CD14-positive monocyte (primary cell): ENCODE measurements around the gene CDKN1C. TPM values are rescaled to one million over a fixed set of nuclear protein-coding genes. Genes with fewer than 3 reads are reported as not detected.

ENCODE experiments used
- DNase-seq, 3 donors: peaks; one replicate each; pipeline ENCODE4 v3.0.0-alpha.2; 2011 to 2022
- H2AFZ ChIP-seq: 2 replicates; pipeline ENCODE4 v1.6.0; 2012; ENCODE audit warnings: mild to moderate bottlenecking, low read depth, low read length, inconsistent platforms; ENCODE audit not compliant: insufficient read depth, poor library complexity, severe bottlenecking
- H3K27ac ChIP-seq, 2 donors: 1 replicate in 1 of 2; 2 replicates in 1 of 2; pipeline ENCODE4 v1.5.1; 2012 to 2013; ENCODE audit warnings: low read length in 2 of 2, control low read depth in 1 of 2, inconsistent platforms in 1 of 2, low read depth in 1 of 2, mild to moderate bottlenecking in 1 of 2
- H3K27me3 ChIP-seq, 2 donors: one replicate each; pipeline versions ENCODE4 v1.6.0 to v1.6.1; 2011 to 2013; ENCODE audit warnings: low read length in 2 of 2; ENCODE audit not compliant: control insufficient read depth in 2 of 2, insufficient read depth in 2 of 2
- H3K36me3 ChIP-seq, 2 donors: replicated peaks in 1 of 2; 1 replicate in 1 of 2; 2 replicates in 1 of 2; pipeline versions ENCODE4 v1.5.1 to v1.6.1; 2012 to 2013; ENCODE audit warnings: low read length in 2 of 2, control low read depth in 1 of 2, inconsistent platforms in 1 of 2, mild to moderate bottlenecking in 1 of 2; ENCODE audit not compliant: insufficient read depth in 2 of 2, control insufficient read depth in 1 of 2
- H3K4me1 ChIP-seq, 2 donors: 1 replicate in 1 of 2; 2 replicates in 1 of 2; pipeline versions ENCODE4 v1.5.1 to v1.6.1; 2012 to 2013; ENCODE audit warnings: low read length in 2 of 2, control low read depth in 1 of 2, inconsistent platforms in 1 of 2, mild to moderate bottlenecking in 1 of 2, moderate library complexity in 1 of 2; ENCODE audit not compliant: insufficient read depth in 2 of 2, control insufficient read depth in 1 of 2
- H3K4me2 ChIP-seq: replicated peaks from 2 replicates; pipeline ENCODE3; 2012; ENCODE audit warnings: low read length, moderate library complexity, mild to moderate bottlenecking; ENCODE audit not compliant: poor library complexity, severe bottlenecking; ENCODE audit errors: extremely low read depth
- H3K4me3 ChIP-seq, 3 experiments: fragments of 200-600 bp in 1 of 3; sonication (generic) in 1 of 3; replicated peaks in 1 of 3; 1 replicate in 2 of 3; 2 replicates in 1 of 3; pipeline ENCODE4 v1.5.1; 2011 to 2013; ENCODE audit warnings: low read length in 3 of 3, mild to moderate bottlenecking in 3 of 3, control low read depth in 2 of 3, low read depth in 2 of 3, inconsistent platforms in 1 of 3, moderate library complexity in 1 of 3
- H3K79me2 ChIP-seq: 2 replicates; pipeline ENCODE4 v1.6.0; 2012; ENCODE audit warnings: mild to moderate bottlenecking, control low read depth, inconsistent platforms, low read length, moderate library complexity; ENCODE audit not compliant: insufficient read depth
- H3K9ac ChIP-seq: 2 replicates; pipeline ENCODE4 v1.6.0; 2017; ENCODE audit warnings: low read length, mild to moderate bottlenecking; ENCODE audit not compliant: insufficient read depth, poor library complexity, severe bottlenecking
- H3K9me3 ChIP-seq, 2 donors: replicated peaks in 1 of 2; 1 replicate in 1 of 2; 2 replicates in 1 of 2; pipeline versions ENCODE4 v1.5.1 to v1.6.1; 2012 to 2013; ENCODE audit warnings: low read length in 2 of 2, control low read depth in 1 of 2; ENCODE audit not compliant: control insufficient read depth in 1 of 2, insufficient read depth in 1 of 2
- H4K20me1 ChIP-seq: 2 replicates; pipeline ENCODE4 v1.6.0; 2012; ENCODE audit warnings: mild to moderate bottlenecking, low read length, control low read depth, moderate library complexity; ENCODE audit not compliant: insufficient read depth
- H3K27ac Mint-ChIP-seq, 7 donors: one replicate each; pipeline ENCODE4 v1.8.0; 2020; ENCODE audit warnings: mild to moderate bottlenecking in 7 of 7, mixed read lengths in 7 of 7, moderate library complexity in 6 of 7, inconsistent platforms in 2 of 7
- H3K27me3 Mint-ChIP-seq, 3 donors: one replicate each; pipeline ENCODE4 v1.8.0; 2021 to 2022; ENCODE audit warnings: low read depth in 3 of 3, mild to moderate bottlenecking in 3 of 3, mixed read lengths in 3 of 3, moderate library complexity in 3 of 3, inconsistent platforms in 1 of 3
- H3K36me3 Mint-ChIP-seq, 2 donors: one replicate each; pipeline ENCODE4 v1.8.0; 2020; ENCODE audit warnings: mixed read lengths in 2 of 2, inconsistent platforms in 1 of 2, mild to moderate bottlenecking in 1 of 2
- H3K4me1 Mint-ChIP-seq: one replicate; pipeline ENCODE4 v1.8.0; 2020; ENCODE audit warnings: mild to moderate bottlenecking, mixed read lengths
- H3K4me3 Mint-ChIP-seq, 2 donors: one replicate each; pipeline ENCODE4 v1.8.0; 2020; ENCODE audit warnings: mild to moderate bottlenecking in 2 of 2, mixed read lengths in 2 of 2, moderate library complexity in 1 of 2
- H3K9me3 Mint-ChIP-seq, 7 donors: one replicate each; pipeline ENCODE4 v1.8.0; 2020 to 2022; ENCODE audit warnings: mixed read lengths in 7 of 7, mild to moderate bottlenecking in 6 of 7, moderate library complexity in 6 of 7, inconsistent platforms in 2 of 7
- WGBS: methylation state at CpG from one replicate; pipeline ENCODE4 v1.1.5; 2013; ENCODE audit warnings: missing lambda C conversion rate; ENCODE audit not compliant: insufficient coverage; 5-methylcytosine and 5-hydroxymethylcytosine counted together
- intact Hi-C, 2 donors: fragments of 100-400 bp; cut with micrococcal nuclease; formaldehyde crosslinking; loops; one replicate each; pipeline versions ENCODE4 v1.15.0 to v1.15.1; 2023
- polyA plus RNA-seq, 3 donors: library from polyadenylated mRNA; depleted of rRNA in 1 of 3; unstranded in 2 of 3; stranded (reverse) in 1 of 3; fragments of 300-500 nt in 2 of 3; fragments of >200 nt in 1 of 3; fragmentation: Illumina TruSeq in 2 of 3; gene quantifications; 1 replicate in 2 of 3; 2 replicates in 1 of 3; pipeline ENCODE4 v1.2.3, GENCODE V29; 2012 to 2021
- TF ChIP-seq, protein P1 (sequence below): fragments of 200-600 bp; IDR thresholded peaks from one replicate; pipeline ENCODE4 v1.8.0; 2022; ENCODE audit warnings: antibody characterized with exemption, mild to moderate bottlenecking

The CDKN1C gene
- polyA plus RNA-seq, 3 donors = 3.2 to 36.4 (median 4.7) TPM

- Histone ChIP-seq H3K27me3 (peaks cover 0 to 8% of the 10 kb centered on the region in 2 donors), H3K9me3 (peaks cover 9 to 12% of the 10 kb centered on the region in 2 donors), H3K4me2 (peak overlapping the region; percentile 65), H3K4me3 (peak overlapping the region in 2 of 3 experiments; percentile 27 to 56), H3K36me3 (no peaks in the 10 kb centered on the region), H3K4me1 (peaks cover 42 to 55% of the 10 kb centered on the region in 2 donors), H4K20me1 (peaks cover 4% of the 10 kb centered on the region), H2AFZ (peak overlapping the region; percentile 69), H3K79me2 (no peaks in the 10 kb centered on the region), H3K9ac (peak overlapping the region; percentile 82), H3K27ac (peak overlapping the region; percentile 98)
- DNase-seq = peak; percentile 96 to 100 (median 98)
- peaks cover 11 to 17% (median 15%) of the 10 kb centered on the region in 7 donors for H3K9me3 Mint-ChIP-seq
- TF ChIP-seq, protein P1, sequence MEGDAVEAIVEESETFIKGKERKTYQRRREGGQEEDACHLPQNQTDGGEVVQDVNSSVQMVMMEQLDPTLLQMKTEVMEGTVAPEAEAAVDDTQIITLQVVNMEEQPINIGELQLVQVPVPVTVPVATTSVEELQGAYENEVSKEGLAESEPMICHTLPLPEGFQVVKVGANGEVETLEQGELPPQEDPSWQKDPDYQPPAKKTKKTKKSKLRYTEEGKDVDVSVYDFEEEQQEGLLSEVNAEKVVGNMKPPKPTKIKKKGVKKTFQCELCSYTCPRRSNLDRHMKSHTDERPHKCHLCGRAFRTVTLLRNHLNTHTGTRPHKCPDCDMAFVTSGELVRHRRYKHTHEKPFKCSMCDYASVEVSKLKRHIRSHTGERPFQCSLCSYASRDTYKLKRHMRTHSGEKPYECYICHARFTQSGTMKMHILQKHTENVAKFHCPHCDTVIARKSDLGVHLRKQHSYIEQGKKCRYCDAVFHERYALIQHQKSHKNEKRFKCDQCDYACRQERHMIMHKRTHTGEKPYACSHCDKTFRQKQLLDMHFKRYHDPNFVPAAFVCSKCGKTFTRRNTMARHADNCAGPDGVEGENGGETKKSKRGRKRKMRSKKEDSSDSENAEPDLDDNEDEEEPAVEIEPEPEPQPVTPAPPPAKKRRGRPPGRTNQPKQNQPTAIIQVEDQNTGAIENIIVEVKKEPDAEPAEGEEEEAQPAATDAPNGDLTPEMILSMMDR = no peak
- peak overlapping the region; percentile 95 to 99 (median 98) for H3K27ac Mint-ChIP-seq
- H3K4me3 Mint-ChIP-seq = peak overlapping the region; percentile 67 to 69
- WGBS = 23% methylated on average over 8 of the region's 12 CpGs
- peaks cover 11 to 29% (median 20%) of the 10 kb centered on the region in 3 donors for H3K27me3 Mint-ChIP-seq
- H3K36me3 Mint-ChIP-seq = peaks cover 0 to 7% of the 10 kb centered on the region in 2 donors
- intact Hi-C loops = loop anchor here (2.0 to 5.0 kb wide), 3 partner anchors 36 to 103 kb away; partner anchors contain the start of gene NAP1L4 (in 2 of the 2)
- peaks cover 31% of the 10 kb centered on the region for H3K4me1 Mint-ChIP-seq
These were observed 47.9 kb upstream of the CDKN1C start for GRCh38 chr11:2933375-2934020.

DNA sequence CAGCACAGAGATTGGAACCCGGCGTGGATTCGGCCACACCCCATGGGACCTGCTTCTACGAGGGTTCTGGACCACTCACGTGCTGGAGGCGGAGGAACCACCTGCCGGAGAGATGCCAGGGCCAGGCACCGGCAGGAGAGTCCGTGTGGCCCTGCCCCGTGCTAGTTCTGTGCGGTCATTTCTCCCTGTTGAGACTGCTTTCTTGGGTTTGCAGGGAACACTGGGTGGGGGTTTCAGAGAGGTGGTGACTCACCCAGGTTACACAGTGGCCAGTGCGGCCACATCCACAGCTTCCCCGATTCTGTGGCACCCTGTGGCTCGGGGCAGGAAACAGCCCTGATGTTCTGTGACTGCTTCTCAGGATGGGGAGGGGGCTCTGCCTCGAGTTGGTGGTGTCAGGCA, 47.3 kb upstream of the CDKN1C start:
- Histone ChIP-seq H3K79me2 (no peaks in the 10 kb centered on the region), H3K9me3 (peaks cover 11% of the 10 kb centered on the region in 2 donors), H3K27me3 (peaks cover 0 to 15% of the 10 kb centered on the region in 2 donors), H3K4me2 (peak overlapping the region; percentile 65), H3K36me3 (no peaks in the 10 kb centered on the region), H2AFZ (no peak overlapping the region), H3K4me3 (peak overlapping the region in 2 of 3 experiments; percentile 27 to 56), H3K9ac (peak overlapping the region; percentile 82), H3K27ac (peak overlapping the region; percentile 98), H4K20me1 (peaks cover 8% of the 10 kb centered on the region), H3K4me1 (peaks cover 48 to 62% of the 10 kb centered on the region in 2 donors)
- H3K27ac Mint-ChIP-seq = peak overlapping the region; percentile 95 to 99 (median 98)
- peaks cover 17 to 36% (median 25%) of the 10 kb centered on the region in 3 donors for H3K27me3 Mint-ChIP-seq
- peak; percentile 89 to 96 (median 90) for DNase-seq
- H3K4me1 Mint-ChIP-seq = peaks cover 36% of the 10 kb centered on the region
- 50% methylated on average over 12 of the region's 15 CpGs for WGBS
- H3K4me3 Mint-ChIP-seq = peak overlapping the region; percentile 67 to 69
- peaks cover 5 to 9% of the 10 kb centered on the region in 2 donors for H3K36me3 Mint-ChIP-seq
- TF ChIP-seq, protein P1 = no peak
- peaks cover 4 to 15% (median 11%) of the 10 kb centered on the region in 7 donors for H3K9me3 Mint-ChIP-seq
- intact Hi-C loops = loop anchor here (2.0 to 5.0 kb wide), 3 partner anchors 36 to 104 kb away; partner anchors contain the start of gene NAP1L4 (in 2 of the 2)
